H1 (cell line): Measurements from ENCODE around the gene RNF13. TPM values are rescaled to one million over a fixed set of nuclear protein-coding genes. Genes with fewer than 3 reads are reported as not detected.

ENCODE experiments used
- BCL11A ChIP-seq, 2 experiments: IDR thresholded peaks; one replicate each; pipeline ENCODE4 v1.6.1; 2011; ENCODE audit warnings: low read depth in 2 of 2, low read length in 2 of 2, mild to moderate bottlenecking in 2 of 2
- polyA plus RNA-seq, 7 experiments: library from polyadenylated mRNA; depleted of rRNA in 3 of 7; stranded (reverse) in 5 of 7; unstranded in 2 of 7; fragments of >200 nt in 5 of 7; fragments of 200-250 nt in 2 of 7; gene quantifications; 1 replicate in 5 of 7; 2 replicates in 1 of 7; 4 replicates in 1 of 7; pipeline versions ENCODE4 v1.2.1 to v1.2.3, GENCODE V29; 2011 to 2013; ENCODE audit warnings: missing spikeins in 2 of 7, mixed read lengths in 2 of 7
- total RNA-seq: library from RNA; stranded (reverse); fragmentation: NEBNext Ultra II Directional; extraction: Animal tissue kit (Norgen Biotek cat#: 25700); gene quantifications from 2 replicates; pipeline ENCODE4 v1.2.1, GENCODE V29; 2021
- TF ChIP-seq, protein P1 (sequence below): fragments of 300-600 bp; sonication (generic); IDR thresholded peaks from 2 replicates; pipeline ENCODE4 v1.7.1; 2012; ENCODE audit warnings: low read length, moderate library complexity, mild to moderate bottlenecking, inconsistent platforms; ENCODE audit not compliant: insufficient replicate concordance

The RNF13 gene
- total and polyA plus RNA-seq, 2 of the 8 experiments (the other 6 are each of a cell fraction or from before 2014, with no cell fraction given), result 19.4 to 35.4 TPM

- TF ChIP-seq, protein P1, sequence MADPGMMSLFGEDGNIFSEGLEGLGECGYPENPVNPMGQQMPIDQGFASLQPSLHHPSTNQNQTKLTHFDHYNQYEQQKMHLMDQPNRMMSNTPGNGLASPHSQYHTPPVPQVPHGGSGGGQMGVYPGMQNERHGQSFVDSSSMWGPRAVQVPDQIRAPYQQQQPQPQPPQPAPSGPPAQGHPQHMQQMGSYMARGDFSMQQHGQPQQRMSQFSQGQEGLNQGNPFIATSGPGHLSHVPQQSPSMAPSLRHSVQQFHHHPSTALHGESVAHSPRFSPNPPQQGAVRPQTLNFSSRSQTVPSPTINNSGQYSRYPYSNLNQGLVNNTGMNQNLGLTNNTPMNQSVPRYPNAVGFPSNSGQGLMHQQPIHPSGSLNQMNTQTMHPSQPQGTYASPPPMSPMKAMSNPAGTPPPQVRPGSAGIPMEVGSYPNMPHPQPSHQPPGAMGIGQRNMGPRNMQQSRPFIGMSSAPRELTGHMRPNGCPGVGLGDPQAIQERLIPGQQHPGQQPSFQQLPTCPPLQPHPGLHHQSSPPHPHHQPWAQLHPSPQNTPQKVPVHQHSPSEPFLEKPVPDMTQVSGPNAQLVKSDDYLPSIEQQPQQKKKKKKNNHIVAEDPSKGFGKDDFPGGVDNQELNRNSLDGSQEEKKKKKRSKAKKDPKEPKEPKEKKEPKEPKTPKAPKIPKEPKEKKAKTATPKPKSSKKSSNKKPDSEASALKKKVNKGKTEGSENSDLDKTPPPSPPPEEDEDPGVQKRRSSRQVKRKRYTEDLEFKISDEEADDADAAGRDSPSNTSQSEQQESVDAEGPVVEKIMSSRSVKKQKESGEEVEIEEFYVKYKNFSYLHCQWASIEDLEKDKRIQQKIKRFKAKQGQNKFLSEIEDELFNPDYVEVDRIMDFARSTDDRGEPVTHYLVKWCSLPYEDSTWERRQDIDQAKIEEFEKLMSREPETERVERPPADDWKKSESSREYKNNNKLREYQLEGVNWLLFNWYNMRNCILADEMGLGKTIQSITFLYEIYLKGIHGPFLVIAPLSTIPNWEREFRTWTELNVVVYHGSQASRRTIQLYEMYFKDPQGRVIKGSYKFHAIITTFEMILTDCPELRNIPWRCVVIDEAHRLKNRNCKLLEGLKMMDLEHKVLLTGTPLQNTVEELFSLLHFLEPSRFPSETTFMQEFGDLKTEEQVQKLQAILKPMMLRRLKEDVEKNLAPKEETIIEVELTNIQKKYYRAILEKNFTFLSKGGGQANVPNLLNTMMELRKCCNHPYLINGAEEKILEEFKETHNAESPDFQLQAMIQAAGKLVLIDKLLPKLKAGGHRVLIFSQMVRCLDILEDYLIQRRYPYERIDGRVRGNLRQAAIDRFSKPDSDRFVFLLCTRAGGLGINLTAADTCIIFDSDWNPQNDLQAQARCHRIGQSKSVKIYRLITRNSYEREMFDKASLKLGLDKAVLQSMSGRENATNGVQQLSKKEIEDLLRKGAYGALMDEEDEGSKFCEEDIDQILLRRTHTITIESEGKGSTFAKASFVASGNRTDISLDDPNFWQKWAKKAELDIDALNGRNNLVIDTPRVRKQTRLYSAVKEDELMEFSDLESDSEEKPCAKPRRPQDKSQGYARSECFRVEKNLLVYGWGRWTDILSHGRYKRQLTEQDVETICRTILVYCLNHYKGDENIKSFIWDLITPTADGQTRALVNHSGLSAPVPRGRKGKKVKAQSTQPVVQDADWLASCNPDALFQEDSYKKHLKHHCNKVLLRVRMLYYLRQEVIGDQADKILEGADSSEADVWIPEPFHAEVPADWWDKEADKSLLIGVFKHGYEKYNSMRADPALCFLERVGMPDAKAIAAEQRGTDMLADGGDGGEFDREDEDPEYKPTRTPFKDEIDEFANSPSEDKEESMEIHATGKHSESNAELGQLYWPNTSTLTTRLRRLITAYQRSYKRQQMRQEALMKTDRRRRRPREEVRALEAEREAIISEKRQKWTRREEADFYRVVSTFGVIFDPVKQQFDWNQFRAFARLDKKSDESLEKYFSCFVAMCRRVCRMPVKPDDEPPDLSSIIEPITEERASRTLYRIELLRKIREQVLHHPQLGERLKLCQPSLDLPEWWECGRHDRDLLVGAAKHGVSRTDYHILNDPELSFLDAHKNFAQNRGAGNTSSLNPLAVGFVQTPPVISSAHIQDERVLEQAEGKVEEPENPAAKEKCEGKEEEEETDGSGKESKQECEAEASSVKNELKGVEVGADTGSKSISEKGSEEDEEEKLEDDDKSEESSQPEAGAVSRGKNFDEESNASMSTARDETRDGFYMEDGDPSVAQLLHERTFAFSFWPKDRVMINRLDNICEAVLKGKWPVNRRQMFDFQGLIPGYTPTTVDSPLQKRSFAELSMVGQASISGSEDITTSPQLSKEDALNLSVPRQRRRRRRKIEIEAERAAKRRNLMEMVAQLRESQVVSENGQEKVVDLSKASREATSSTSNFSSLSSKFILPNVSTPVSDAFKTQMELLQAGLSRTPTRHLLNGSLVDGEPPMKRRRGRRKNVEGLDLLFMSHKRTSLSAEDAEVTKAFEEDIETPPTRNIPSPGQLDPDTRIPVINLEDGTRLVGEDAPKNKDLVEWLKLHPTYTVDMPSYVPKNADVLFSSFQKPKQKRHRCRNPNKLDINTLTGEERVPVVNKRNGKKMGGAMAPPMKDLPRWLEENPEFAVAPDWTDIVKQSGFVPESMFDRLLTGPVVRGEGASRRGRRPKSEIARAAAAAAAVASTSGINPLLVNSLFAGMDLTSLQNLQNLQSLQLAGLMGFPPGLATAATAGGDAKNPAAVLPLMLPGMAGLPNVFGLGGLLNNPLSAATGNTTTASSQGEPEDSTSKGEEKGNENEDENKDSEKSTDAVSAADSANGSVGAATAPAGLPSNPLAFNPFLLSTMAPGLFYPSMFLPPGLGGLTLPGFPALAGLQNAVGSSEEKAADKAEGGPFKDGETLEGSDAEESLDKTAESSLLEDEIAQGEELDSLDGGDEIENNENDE, result no peak
- no peak for TF ChIP-seq BCL11A (IDR thresholded peaks at IDR 0.05; ENCODE audit: low read depth in 2 of 2, low read length in 2 of 2)
Observed at GRCh38 chr3:149895339-149895738, 82.3 kb downstream of the RNF13 start (continued).
